Kidney epithelial cell (primary cell): ENCODE data around the gene DRG1. TPM values are rescaled to one million over a fixed set of nuclear protein-coding genes. Genes with fewer than 3 reads are reported as not detected.

Experiments used
- DNase-seq: peaks from one replicate; pipeline ENCODE4 v3.0.0-alpha.2; 2010; ENCODE audit warnings: low read depth
- H3K27me3 ChIP-seq: 2 replicates; pipeline ENCODE4 v1.6.0; 2011; ENCODE audit warnings: low read length; ENCODE audit not compliant: control insufficient read depth, insufficient read depth
- H3K36me3 ChIP-seq: 2 replicates; pipeline ENCODE4 v1.5.1; 2011; ENCODE audit warnings: low read length; ENCODE audit not compliant: control insufficient read depth, insufficient read depth
- H3K4me3 ChIP-seq: 2 replicates; pipeline ENCODE4 v1.5.1; 2011; ENCODE audit warnings: low read depth, mild to moderate bottlenecking, control low read depth, low read length
- total RNA-seq: library from RNA; depleted of rRNA; stranded (reverse); fragments of >200 nt; gene quantifications from 2 replicates; pipeline ENCODE4 v1.2.3, GENCODE V29; 2015
- TF ChIP-seq, protein P1 (sequence below): IDR thresholded peaks from 2 replicates; pipeline ENCODE4 v1.5.1; 2011; ENCODE audit warnings: mild to moderate bottlenecking, moderate library complexity, low read length, control low read depth, inconsistent platforms; ENCODE audit not compliant: insufficient read depth, poor library complexity, severe bottlenecking

Gene DRG1
- total RNA-seq, 1 donor from 2014 or later: 68.9 TPM

DNA sequence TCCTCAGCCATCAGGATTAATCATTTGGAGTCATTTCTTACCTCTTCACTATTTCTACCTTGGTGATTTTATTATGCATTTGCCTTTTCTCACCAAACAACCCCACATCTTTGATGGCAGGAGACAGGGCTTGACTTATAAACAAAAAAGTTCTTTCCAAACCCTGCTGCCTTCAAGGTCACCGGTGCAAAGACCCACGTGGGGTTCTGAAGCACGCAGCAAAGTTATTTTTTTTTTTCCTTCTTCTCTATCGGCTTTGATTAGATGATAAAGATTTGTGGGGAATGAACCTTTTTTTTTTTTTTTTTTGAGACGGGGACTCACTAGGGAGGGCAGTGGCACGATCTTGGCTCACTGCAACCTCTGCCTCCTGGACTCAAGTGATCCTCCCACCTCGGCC lies 44.1 kb downstream of the DRG1 start:
- Histone ChIP-seq H3K36me3 (peaks cover 1% of the 10 kb centered on the region), H3K27me3 (no peaks in the 10 kb centered on the region), H3K4me3 (no peak overlapping the region)
- TF ChIP-seq, protein P1, sequence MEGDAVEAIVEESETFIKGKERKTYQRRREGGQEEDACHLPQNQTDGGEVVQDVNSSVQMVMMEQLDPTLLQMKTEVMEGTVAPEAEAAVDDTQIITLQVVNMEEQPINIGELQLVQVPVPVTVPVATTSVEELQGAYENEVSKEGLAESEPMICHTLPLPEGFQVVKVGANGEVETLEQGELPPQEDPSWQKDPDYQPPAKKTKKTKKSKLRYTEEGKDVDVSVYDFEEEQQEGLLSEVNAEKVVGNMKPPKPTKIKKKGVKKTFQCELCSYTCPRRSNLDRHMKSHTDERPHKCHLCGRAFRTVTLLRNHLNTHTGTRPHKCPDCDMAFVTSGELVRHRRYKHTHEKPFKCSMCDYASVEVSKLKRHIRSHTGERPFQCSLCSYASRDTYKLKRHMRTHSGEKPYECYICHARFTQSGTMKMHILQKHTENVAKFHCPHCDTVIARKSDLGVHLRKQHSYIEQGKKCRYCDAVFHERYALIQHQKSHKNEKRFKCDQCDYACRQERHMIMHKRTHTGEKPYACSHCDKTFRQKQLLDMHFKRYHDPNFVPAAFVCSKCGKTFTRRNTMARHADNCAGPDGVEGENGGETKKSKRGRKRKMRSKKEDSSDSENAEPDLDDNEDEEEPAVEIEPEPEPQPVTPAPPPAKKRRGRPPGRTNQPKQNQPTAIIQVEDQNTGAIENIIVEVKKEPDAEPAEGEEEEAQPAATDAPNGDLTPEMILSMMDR: no peak
- no peak for DNase-seq

- TF ChIP-seq, protein P1: no peak
- Histone ChIP-seq H3K4me3 (no peak overlapping the region), H3K36me3 (peaks cover 1% of the 10 kb centered on the region), H3K27me3 (no peaks in the 10 kb centered on the region)
- DNase-seq: no peak
Measured at GRCh38 chr22:31445642-31446041, 46.2 kb downstream of the DRG1 start.

DNA sequence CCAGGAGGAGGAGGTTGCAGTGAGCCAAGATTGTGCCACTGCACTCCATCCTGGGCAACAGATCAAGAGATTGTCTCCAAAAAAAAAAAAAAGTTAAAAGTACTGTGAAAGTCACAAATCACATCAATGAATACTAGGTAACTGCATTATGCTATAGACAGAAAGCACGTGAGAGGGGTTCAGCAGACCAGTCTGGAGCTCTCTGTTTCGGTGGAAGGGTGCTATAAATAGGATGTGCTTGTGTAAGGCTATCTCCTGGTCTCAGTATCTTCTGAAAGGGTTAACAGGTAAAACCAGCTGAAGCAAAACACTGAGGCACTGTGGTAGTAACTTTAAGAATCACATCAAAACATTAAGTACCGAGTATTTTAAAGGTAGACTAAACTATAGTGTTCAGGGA lies 46.8 kb downstream of the DRG1 start:
- TF ChIP-seq, protein P1: no peak
- no peak for DNase-seq
- Histone ChIP-seq H3K4me3 (no peak overlapping the region), H3K27me3 (no peaks in the 10 kb centered on the region), H3K36me3 (peaks cover 1% of the 10 kb centered on the region)

DNA sequence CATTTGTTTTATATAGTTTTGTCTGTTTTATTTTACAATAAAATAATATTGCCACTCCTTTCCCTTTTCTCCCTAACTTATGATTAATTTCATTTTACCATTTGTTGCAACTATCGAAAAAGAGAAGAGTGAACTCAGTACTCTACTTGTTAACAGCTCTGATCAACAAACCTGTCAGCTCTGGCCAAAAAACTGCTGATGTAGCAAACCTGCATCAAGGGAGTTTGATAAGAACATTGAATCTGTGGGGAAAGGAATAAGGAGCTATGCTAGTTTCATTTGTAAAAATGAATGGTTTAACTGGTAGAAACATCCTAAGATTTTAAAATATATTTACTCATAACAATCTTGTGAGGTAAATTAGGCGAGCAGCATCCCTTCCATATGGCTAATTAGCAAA lies 47.4 kb downstream of the DRG1 start:
- Histone ChIP-seq H3K27me3 (no peaks in the 10 kb centered on the region), H3K4me3 (no peak overlapping the region), H3K36me3 (peaks cover 1% of the 10 kb centered on the region)
- TF ChIP-seq, protein P1: no peak
- no peak for DNase-seq

DNA sequence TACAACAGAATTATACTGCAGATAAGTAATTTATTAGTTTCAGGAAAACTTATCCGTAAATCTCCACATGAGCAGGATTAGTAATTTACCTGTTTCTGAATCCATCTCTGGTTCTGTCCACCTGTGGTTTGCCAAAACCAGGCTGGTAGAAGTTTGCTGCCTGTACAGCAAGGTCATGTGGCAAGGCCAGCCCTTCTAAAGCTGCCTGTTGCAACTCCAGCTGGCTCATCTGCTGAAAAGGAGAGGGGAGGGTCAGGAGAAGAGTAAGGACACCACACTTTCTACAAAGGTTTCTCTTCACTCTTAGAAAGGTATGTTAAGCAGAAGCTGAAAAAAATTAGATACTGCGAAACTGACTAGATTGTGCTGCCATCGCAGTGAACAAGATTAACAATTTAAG lies 47.9 kb downstream of the DRG1 start:
- Histone ChIP-seq H3K36me3 (no peaks in the 10 kb centered on the region), H3K4me3 (no peak overlapping the region), H3K27me3 (no peaks in the 10 kb centered on the region)
- TF ChIP-seq, protein P1: no peak
- DNase-seq: no peak

GRCh38 chr22:31448382-31448781 lies 49.0 kb downstream of the DRG1 start:
- H3K27me3 ChIP-seq: no peaks in the 10 kb centered on the region
- TF ChIP-seq, protein P1: no peak
- H3K36me3 ChIP-seq: no peaks in the 10 kb centered on the region
- H3K4me3 ChIP-seq: no peak overlapping the region
- no peak for DNase-seq
